MCF 10A (cell line): Measurements from ENCODE around the gene THEM4. TPM values are rescaled to one million over a fixed set of nuclear protein-coding genes. Genes with fewer than 3 reads are reported as not detected.
A peak's percentile ranks its signal among the peaks of the same experiment; 100 is the strongest.

Source experiments
- BruUV-seq: library from RNA; stranded (reverse); fragments of 400-500 nt; replicated peaks from 2 replicates; lab custom pipeline; 2021; lab: Mats Ljungman, UMichigan
- CTCF ChIA-PET: fragments of 300-600 bp; sonication (Branson Sonifier 250); formaldehyde crosslinking; extraction: SDS; loops from one replicate; lab custom pipeline; 2021; ENCODE audit warnings: antibody characterized with exemption, inconsistent platforms; lab: Yijun Ruan, JAX
- POLR2A ChIA-PET: fragments of 300-600, 350-650 bp; sonication (Branson Sonifier 250); formaldehyde crosslinking; extraction: SDS; loops from one replicate; lab custom pipeline; 2020; ENCODE audit warnings: antibody characterized with exemption, inconsistent platforms; lab: Yijun Ruan, JAX
- DNase-seq: peaks from one replicate; pipeline ENCODE4 v3.0.0-alpha.2; 2018; ENCODE audit not compliant: unreplicated experiment
- H3K27ac Mint-ChIP-seq: one replicate; pipeline ENCODE4 v1.8.0; 2022; ENCODE audit warnings: mild to moderate bottlenecking, low read depth, mixed read lengths; ENCODE audit not compliant: unreplicated experiment
- H3K27me3 Mint-ChIP-seq: one replicate; pipeline ENCODE4 v1.8.0; 2022; ENCODE audit warnings: mixed read lengths; ENCODE audit not compliant: insufficient read depth, unreplicated experiment
- H3K36me3 Mint-ChIP-seq: one replicate; pipeline ENCODE4 v1.8.0; 2022; ENCODE audit warnings: mild to moderate bottlenecking, moderate library complexity, mixed read lengths; ENCODE audit not compliant: insufficient read depth, unreplicated experiment
- H3K4me1 Mint-ChIP-seq: one replicate; pipeline ENCODE4 v1.8.0; 2022; ENCODE audit warnings: mixed read lengths; ENCODE audit not compliant: insufficient read depth, unreplicated experiment
- H3K4me3 Mint-ChIP-seq: one replicate; pipeline ENCODE4 v1.8.0; 2022; ENCODE audit warnings: mild to moderate bottlenecking, moderate library complexity, mixed read lengths; ENCODE audit not compliant: unreplicated experiment
- H3K9me3 Mint-ChIP-seq: one replicate; pipeline ENCODE4 v1.8.0; 2022; ENCODE audit warnings: mixed read lengths; ENCODE audit not compliant: unreplicated experiment
- intact Hi-C: fragments of 100-400 bp; cut with micrococcal nuclease; formaldehyde crosslinking; loops from 2 replicates; pipeline ENCODE4 v1.14.1; 2022
- total RNA-seq: library from RNA; stranded (reverse); gene quantifications from 2 replicates; pipeline ENCODE4 v1.2.3, GENCODE V29; 2022
- TF ChIP-seq, protein P1 (sequence below): fragments of 200-600 bp; IDR thresholded peaks from one replicate; pipeline ENCODE4 v1.8.0; 2022; ENCODE audit warnings: antibody characterized with exemption, mild to moderate bottlenecking; ENCODE audit not compliant: unreplicated experiment

Gene THEM4
- total RNA-seq, 1 experiment from 2014 or later, result 29.1 TPM

DNA sequence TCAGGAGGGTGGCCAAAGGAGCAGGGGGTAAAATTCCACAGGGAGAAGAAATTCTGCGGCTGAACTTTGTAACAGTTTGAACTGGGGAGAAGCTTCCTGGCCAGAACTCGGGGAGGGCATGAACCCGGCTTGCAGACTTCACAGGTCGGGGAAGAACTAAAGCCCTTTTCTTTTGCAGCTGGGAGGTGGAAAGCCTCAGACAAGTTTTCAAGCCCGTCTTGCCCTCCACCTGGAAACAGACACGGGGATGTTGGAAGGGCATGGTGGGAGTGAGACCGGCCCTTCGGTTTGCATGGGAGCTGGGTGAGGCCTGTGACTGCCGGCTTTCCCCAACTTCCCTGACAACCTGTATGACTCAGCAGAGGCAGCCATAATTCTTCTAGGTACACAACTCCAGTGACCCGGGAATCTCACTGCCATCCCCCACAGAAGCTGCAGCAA is 11.3 kb downstream of the THEM4 start:
- Mint-ChIP-seq H3K27me3 (no peaks in the 10 kb centered on the region), H3K36me3 (peaks cover 36% of the 10 kb centered on the region), H3K27ac (no peak overlapping the region), H3K9me3 (peaks cover 14% of the 10 kb centered on the region), H3K4me3 (no peak overlapping the region), H3K4me1 (peaks cover 15% of the 10 kb centered on the region)
- POLR2A ChIA-PET, result interaction anchor here (1.1 to 5.8 kb wide), 3 partner anchors 10 to 91 kb away, joined by 3 to 56 read pairs (median 20); partner anchors contain the start of gene THEM4
- BruUV-seq, result no TSS peak
- intact Hi-C loops, result no loop called here
- no peak for DNase-seq
- CTCF ChIA-PET, result interaction anchor here (0.6 to 3.8 kb wide), 8 partner anchors 9 to 561 kb away, joined by 3 to 49 read pairs (median 4); partner anchors contain the start of gene THEM4
- TF ChIP-seq, protein P1, sequence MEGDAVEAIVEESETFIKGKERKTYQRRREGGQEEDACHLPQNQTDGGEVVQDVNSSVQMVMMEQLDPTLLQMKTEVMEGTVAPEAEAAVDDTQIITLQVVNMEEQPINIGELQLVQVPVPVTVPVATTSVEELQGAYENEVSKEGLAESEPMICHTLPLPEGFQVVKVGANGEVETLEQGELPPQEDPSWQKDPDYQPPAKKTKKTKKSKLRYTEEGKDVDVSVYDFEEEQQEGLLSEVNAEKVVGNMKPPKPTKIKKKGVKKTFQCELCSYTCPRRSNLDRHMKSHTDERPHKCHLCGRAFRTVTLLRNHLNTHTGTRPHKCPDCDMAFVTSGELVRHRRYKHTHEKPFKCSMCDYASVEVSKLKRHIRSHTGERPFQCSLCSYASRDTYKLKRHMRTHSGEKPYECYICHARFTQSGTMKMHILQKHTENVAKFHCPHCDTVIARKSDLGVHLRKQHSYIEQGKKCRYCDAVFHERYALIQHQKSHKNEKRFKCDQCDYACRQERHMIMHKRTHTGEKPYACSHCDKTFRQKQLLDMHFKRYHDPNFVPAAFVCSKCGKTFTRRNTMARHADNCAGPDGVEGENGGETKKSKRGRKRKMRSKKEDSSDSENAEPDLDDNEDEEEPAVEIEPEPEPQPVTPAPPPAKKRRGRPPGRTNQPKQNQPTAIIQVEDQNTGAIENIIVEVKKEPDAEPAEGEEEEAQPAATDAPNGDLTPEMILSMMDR, result no peak

DNA sequence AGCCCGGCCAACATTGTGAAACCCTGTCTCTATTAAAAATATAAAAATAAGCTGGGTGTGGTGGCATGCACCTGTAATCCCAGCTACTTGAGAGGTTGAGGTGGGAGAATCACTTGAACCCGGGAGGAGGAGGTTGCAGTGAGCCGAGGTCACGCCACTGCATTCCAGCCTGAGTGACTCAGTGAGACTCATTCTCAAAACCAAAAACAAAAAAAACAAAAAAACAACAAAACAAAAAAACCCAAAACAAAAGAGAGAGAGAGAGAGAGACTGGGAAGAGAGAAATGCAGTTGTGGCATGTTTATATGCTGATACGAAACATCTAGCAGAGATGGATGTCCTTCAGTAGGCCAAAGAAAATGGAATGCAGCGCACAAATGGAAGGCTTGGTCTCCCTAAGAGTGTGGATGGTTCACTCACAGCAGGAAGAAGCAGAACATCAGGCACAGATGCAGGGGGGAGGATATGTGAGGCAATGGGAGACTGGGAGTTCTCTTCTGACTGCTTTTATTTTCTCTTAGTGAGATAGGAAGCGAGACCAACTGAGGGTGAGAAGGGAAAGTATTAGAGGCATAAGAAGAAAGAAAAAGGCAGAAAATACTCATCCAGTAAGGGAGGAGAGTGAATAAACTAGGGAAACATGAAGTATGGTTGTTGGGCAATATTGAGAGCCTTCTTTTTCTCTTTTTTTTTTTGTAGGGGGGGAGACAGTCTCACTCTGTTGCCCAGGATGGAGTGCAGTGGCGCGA is 16.0 kb downstream of the THEM4 start:
- intact Hi-C loops, result no loop called here
- ChIA-PET CTCF (interaction anchor here (0.7 kb wide), 1 partner anchor 237 kb away, joined by 3 read pairs; no protein-coding TSS in a partner anchor), POLR2A (interaction anchor here (0.6 to 6.8 kb wide), 2 partner anchors 15 to 1251 kb away, joined by 3 to 74 read pairs; partner anchors contain the start of gene THEM4)
- Mint-ChIP-seq H3K36me3 (peaks cover 61% of the 10 kb centered on the region), H3K27me3 (no peaks in the 10 kb centered on the region), H3K4me3 (no peak overlapping the region), H3K9me3 (no peaks in the 10 kb centered on the region), H3K4me1 (peaks cover 7% of the 10 kb centered on the region), H3K27ac (peak overlapping the region; percentile 16)
- DNase-seq, result no peak
- TF ChIP-seq, protein P1, result no peak
- no TSS peak for BruUV-seq

DNA sequence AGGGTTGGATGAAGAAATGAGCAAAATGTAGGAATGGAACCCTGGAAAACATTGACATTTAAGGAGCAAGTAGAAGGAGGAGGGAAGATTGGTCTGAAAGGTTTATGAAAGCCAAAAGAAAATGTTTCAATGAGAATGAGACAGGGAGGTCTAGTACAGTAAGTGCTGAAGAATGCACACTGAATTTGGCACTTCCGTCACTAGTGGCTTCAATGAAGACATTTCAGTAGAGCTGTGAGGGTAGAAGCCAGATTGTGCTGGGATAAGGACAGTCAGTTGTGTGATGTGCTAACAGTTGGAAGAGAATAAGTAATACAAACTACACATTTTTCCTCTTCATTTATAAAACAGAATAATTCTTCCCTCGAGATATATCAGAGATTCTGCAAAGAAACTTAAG is 17.1 kb downstream of the THEM4 start:
- Mint-ChIP-seq H3K4me3 (no peak overlapping the region), H3K9me3 (no peaks in the 10 kb centered on the region), H3K27me3 (no peaks in the 10 kb centered on the region), H3K4me1 (peaks cover 18% of the 10 kb centered on the region), H3K27ac (no peak overlapping the region), H3K36me3 (peaks cover 69% of the 10 kb centered on the region)
- TF ChIP-seq, protein P1, result no peak
- DNase-seq, result no peak
- BruUV-seq, result no TSS peak
- POLR2A ChIA-PET, result interaction anchor here (6.8 kb wide), 1 partner anchor 16 kb away, joined by 74 read pairs; the partner anchor contains the start of gene THEM4
- CTCF ChIA-PET, result interaction anchor here (0.7 to 2.1 kb wide), 2 partner anchors 9 to 235 kb away, joined by 3 to 7 read pairs; no protein-coding TSS in a partner anchor
- intact Hi-C loops, result no loop called here

- ChIA-PET CTCF (interaction anchor here (0.8 to 5.9 kb wide), 3 partner anchors 9 to 43 kb away, joined by 3 to 48 read pairs (median 7); partner anchors contain the start of gene THEM4), POLR2A (interaction anchor here (6.8 kb wide), 1 partner anchor 17 kb away, joined by 74 read pairs; the partner anchor contains the start of gene THEM4)
- no peaks in the 10 kb centered on the region for H3K9me3 Mint-ChIP-seq
- peaks cover 25% of the 10 kb centered on the region for H3K4me1 Mint-ChIP-seq
- TF ChIP-seq, protein P1, result no peak
- peak overlapping the region; percentile 8 for H3K27ac Mint-ChIP-seq
- no peak for DNase-seq
- H3K27me3 Mint-ChIP-seq, result no peaks in the 10 kb centered on the region
- peaks cover 74% of the 10 kb centered on the region for H3K36me3 Mint-ChIP-seq
- no TSS peak for BruUV-seq
- intact Hi-C loops, result no loop called here
- H3K4me3 Mint-ChIP-seq, result no peak overlapping the region
Measured at GRCh38 chr1:151891512-151891911, 17.8 kb downstream of the THEM4 start.
